Choroid plexus epithelial cell (primary cell): ENCODE measurements around the gene KRT76.

Experiments
- DNase-seq: peaks from one replicate; pipeline ENCODE4 v3.0.0-alpha.2; 2010; ENCODE audit warnings: low read depth
- H3K4me3 ChIP-seq: 2 replicates; pipeline ENCODE4 v1.5.1; 2011; ENCODE audit warnings: low read depth, mild to moderate bottlenecking, control low read depth, low read length, moderate library complexity
- CTCF ChIP-seq: conservative IDR thresholded peaks from 2 replicates; pipeline ENCODE4 v1.5.1; 2011; ENCODE audit warnings: low read depth, mild to moderate bottlenecking, control low read depth, inconsistent platforms, low read length, moderate library complexity

KRT76 gene

GRCh38 chr12:52776913-52777395 is at the start of gene KRT76:
KRT76 (minus strand) TSS chr12:52777345; CDS start chr12:52777291, 54 bp downstream.
- H3K4me3 ChIP-seq: no peak within 1 kb of the TSS
- no peak for TF ChIP-seq CTCF
- DNase-seq: no peak

GRCh38 chr12:52825961-52826360 is 48.8 kb upstream of the KRT76 start:
- no peak for DNase-seq
- TF ChIP-seq CTCF: no peak
- H3K4me3 ChIP-seq: no peak overlapping the region

- H3K4me3 ChIP-seq: no peak overlapping the region
- no peak for TF ChIP-seq CTCF
- no peak for DNase-seq
Observed at GRCh38 chr12:52824741-52825410, 47.7 kb upstream of the KRT76 start.

GRCh38 chr12:52823761-52824450 is 46.8 kb upstream of the KRT76 start:
- no peak overlapping the region for H3K4me3 ChIP-seq
- no peak for DNase-seq
- TF ChIP-seq CTCF: no peak

GRCh38 chr12:52822771-52823510 is 45.8 kb upstream of the KRT76 start:
- no peak for DNase-seq
- no peak overlapping the region for H3K4me3 ChIP-seq
- no peak for TF ChIP-seq CTCF

GRCh38 chr12:52821826-52822660 is 44.9 kb upstream of the KRT76 start:
- DNase-seq: no peak
- TF ChIP-seq CTCF: no peak
- no peak overlapping the region for H3K4me3 ChIP-seq
